GM18519 (cell line): ENCODE measurements around the gene CXCL5.
"Not testable (repeated sequence)": the region's sequence is repeated elsewhere in the genome, so short reads cannot be mapped to it uniquely, and the experiment has no call there.

Experiments used
- ATAC-seq: cut with Tn5 transposase; IDR thresholded peaks from one replicate; pipeline ENCODE4 v1.9.1; 2021; ENCODE audit warnings: mild to moderate bottlenecking, moderate library complexity; ENCODE audit not compliant: unreplicated experiment, low FRiP score

The CXCL5 gene

GRCh38 chr4:73976716-73977115 lies 21.8 kb downstream of the CXCL5 start:
- no peak for ATAC-seq

- no peak for ATAC-seq
Measured at GRCh38 chr4:73976217-73976616, 22.3 kb downstream of the CXCL5 start.

GRCh38 chr4:73974352-73974751 lies 24.1 kb downstream of the CXCL5 start:
- ATAC-seq = no peak

- ATAC-seq = no peak
Measured at GRCh38 chr4:73970945-73971344, 27.5 kb downstream of the CXCL5 start.

- no peak for ATAC-seq
Measured at GRCh38 chr4:73970011-73970410, 28.5 kb downstream of the CXCL5 start.

- no peak for ATAC-seq
Measured at GRCh38 chr4:73967866-73968265, 30.6 kb downstream of the CXCL5 start.

- no peak for ATAC-seq
Measured at GRCh38 chr4:73964862-73965611, 33.4 kb downstream of the CXCL5 start.

GRCh38 chr4:73962724-73963123 lies 35.8 kb downstream of the CXCL5 start:
- no peak for ATAC-seq

- ATAC-seq = not testable (repeated sequence)
Measured at GRCh38 chr4:73959041-73959440, 39.4 kb downstream of the CXCL5 start.

GRCh38 chr4:73952352-73952751 lies 46.1 kb downstream of the CXCL5 start:
- no peak for ATAC-seq

GRCh38 chr4:73950376-73950920 lies 48.0 kb downstream of the CXCL5 start:
- ATAC-seq = not testable (repeated sequence)

- no peak for ATAC-seq
Measured at GRCh38 chr4:73948990-73949706, 49.3 kb downstream of the CXCL5 start.

GRCh38 chr4:73948291-73948690 lies 50.2 kb downstream of the CXCL5 start:
- no peak for ATAC-seq

GRCh38 chr4:73947239-73947985 lies 51.1 kb downstream of the CXCL5 start:
- no peak for ATAC-seq

- no peak for ATAC-seq
Measured at GRCh38 chr4:73945674-73946449, 52.6 kb downstream of the CXCL5 start.
